ENCODE data around the gene DYNLT1.
"Not testable (repeated sequence)": the region's sequence is repeated elsewhere in the genome, so short reads cannot be mapped to it uniquely, and the experiment has no call there.

The DYNLT1 gene

DNA sequence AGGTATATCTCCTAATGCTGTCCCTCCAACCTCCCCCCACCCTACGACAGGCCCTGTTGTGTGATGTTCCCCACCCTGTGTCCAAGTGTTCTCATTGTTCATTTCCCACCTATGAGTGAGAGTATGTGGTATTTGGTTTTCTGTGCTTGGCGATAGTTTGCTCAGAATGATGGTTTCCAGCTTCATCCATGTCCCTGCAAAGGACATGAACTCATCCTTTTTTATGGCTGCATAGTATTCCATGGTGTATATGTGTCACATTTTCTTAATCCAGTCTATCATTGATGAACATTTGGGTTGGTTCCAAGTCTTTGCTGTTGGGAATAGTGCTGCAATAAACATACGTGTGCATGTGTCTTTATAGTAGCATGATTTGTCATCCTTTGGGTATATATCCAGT, 29.9 kb downstream of the DYNLT1 start:
- peaks cover 30% of the 10 kb centered on the region; the same call in 1 of the 2 replicates for H3K36me3 ChIP-seq (ENCODE audit: insufficient read depth, low read length)
- H2AFZ ChIP-seq (ENCODE audit: low read length); H3K79me2 ChIP-seq (ENCODE audit: insufficient read depth, low read length); H4K20me1 ChIP-seq (ENCODE audit: insufficient read depth, low read length, poor library complexity, severe bottlenecking); H3K4me2 ChIP-seq (ENCODE audit: low read depth, low read length, poor library complexity, severe bottlenecking); H3K27me3 ChIP-seq (ENCODE audit: insufficient read depth, low read length, poor library complexity, severe bottlenecking); H3F3A ChIP-seq (ENCODE audit: low read depth); H3K4me3 ChIP-seq (ENCODE audit: low read length, poor library complexity, severe bottlenecking); H3K9me2 ChIP-seq (replicated peaks; ENCODE audit: low read depth, low read length); H3K9me3 ChIP-seq (ENCODE audit: insufficient read depth, low read depth, low read length); H3K9ac ChIP-seq (ENCODE audit: low read depth, low read length, poor library complexity, severe bottlenecking); H3K4me1 ChIP-seq (ENCODE audit: insufficient read depth, low read length, poor library complexity, severe bottlenecking): not testable (repeated sequence)

DNA sequence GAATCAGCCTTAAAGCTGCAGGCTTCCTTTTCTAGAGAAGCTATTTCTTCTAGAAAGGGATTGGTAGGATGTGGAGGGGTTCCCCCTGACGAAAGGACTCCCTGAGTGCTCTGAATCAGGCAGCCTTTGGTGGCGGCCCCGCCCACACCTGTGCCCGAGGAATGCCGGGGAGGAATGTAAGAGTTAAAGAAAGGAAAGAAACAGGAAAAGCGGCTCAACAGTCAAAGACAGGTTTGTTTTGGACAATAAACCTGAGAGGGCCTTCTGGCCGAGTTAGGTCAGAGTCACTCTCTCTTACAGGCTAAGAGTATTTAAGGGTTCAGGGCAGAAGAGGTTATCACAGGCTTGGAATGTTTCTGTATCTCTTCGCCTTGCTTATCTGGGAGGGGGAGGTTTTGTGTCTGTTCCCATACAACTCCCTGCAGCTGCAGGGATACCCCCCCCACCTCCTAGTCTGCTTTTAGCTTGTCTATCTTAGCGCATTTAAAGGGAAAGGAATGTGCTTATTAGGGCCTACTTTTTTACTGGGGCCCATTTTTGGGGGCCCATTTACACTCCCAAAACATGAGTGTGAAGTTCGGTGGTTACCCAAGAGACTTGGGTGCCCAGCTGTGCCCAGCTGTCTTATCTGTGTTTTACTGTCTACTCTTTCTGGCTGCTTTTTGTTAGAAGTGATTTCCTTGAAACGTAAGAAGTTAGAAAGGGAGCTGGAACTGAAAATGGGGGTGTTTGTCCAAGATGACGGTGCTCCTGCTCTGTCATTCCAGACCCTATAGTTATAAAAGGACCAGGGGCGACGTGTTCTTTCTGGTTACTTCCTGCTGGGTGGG, 32.8 kb downstream of the DYNLT1 start:
- Histone ChIP-seq H3K4me1 (ENCODE audit: insufficient read depth, low read length, poor library complexity, severe bottlenecking) (no peaks in the 10 kb centered on the region), H3K4me3 (ENCODE audit: low read length, poor library complexity, severe bottlenecking) (no peak overlapping the region), H3K27me3 (ENCODE audit: insufficient read depth, low read length, poor library complexity, severe bottlenecking) (no peaks in the 10 kb centered on the region), H3K9ac (ENCODE audit: low read depth, low read length, poor library complexity, severe bottlenecking) (no peak overlapping the region), H4K20me1 (ENCODE audit: insufficient read depth, low read length, poor library complexity, severe bottlenecking) (no peaks in the 10 kb centered on the region), H3K79me2 (ENCODE audit: insufficient read depth, low read length) (no peaks in the 10 kb centered on the region), H3K9me3 (ENCODE audit: insufficient read depth, low read depth, low read length) (no peaks in the 10 kb centered on the region), H3K9me2 (replicated peaks; ENCODE audit: low read depth, low read length) (no peaks in the 10 kb centered on the region), H2AFZ (ENCODE audit: low read length) (no peak overlapping the region), H3F3A (ENCODE audit: low read depth) (no peaks in the 10 kb centered on the region), H3K4me2 (ENCODE audit: low read depth, low read length, poor library complexity, severe bottlenecking) (no peak overlapping the region), H3K36me3 (ENCODE audit: insufficient read depth, low read length) (peaks cover 58% of the 10 kb centered on the region; the same call in 1 of the 2 replicates)
- TF ChIP-seq, protein P1, sequence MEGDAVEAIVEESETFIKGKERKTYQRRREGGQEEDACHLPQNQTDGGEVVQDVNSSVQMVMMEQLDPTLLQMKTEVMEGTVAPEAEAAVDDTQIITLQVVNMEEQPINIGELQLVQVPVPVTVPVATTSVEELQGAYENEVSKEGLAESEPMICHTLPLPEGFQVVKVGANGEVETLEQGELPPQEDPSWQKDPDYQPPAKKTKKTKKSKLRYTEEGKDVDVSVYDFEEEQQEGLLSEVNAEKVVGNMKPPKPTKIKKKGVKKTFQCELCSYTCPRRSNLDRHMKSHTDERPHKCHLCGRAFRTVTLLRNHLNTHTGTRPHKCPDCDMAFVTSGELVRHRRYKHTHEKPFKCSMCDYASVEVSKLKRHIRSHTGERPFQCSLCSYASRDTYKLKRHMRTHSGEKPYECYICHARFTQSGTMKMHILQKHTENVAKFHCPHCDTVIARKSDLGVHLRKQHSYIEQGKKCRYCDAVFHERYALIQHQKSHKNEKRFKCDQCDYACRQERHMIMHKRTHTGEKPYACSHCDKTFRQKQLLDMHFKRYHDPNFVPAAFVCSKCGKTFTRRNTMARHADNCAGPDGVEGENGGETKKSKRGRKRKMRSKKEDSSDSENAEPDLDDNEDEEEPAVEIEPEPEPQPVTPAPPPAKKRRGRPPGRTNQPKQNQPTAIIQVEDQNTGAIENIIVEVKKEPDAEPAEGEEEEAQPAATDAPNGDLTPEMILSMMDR (conservative IDR thresholded peaks at IDR 0.05; ENCODE audit: low read length) = no peak
- no peak for TF ChIP-seq EZH2phosphoT487 (IDR thresholded peaks at IDR 0.05; ENCODE audit: borderline replicate concordance)

DNA sequence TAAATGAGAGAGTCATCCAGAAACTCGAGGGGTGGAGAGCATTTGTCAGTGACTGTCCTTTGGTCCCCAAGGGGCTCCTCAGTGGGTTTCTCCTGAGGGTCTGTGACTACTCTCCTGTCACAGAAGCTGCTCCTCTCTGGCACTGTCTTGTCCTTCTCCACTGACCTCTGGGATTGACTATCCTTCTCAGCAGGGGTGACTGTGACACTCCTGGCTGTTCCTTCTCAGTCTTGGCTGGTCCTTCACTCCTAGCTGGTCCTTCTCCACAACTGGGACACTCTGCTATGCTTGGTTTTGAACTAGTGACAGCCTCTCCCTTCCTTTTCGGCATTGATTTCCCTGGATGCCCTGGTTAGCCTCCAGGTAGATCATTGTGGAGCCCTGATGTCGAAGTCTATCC, 33.5 kb downstream of the DYNLT1 start:
- Histone ChIP-seq H3K4me3 (ENCODE audit: low read length, poor library complexity, severe bottlenecking) (no peak overlapping the region), H3K9me3 (ENCODE audit: insufficient read depth, low read depth, low read length) (no peaks in the 10 kb centered on the region), H4K20me1 (ENCODE audit: insufficient read depth, low read length, poor library complexity, severe bottlenecking) (no peaks in the 10 kb centered on the region), H2AFZ (ENCODE audit: low read length) (no peak overlapping the region), H3K4me1 (ENCODE audit: insufficient read depth, low read length, poor library complexity, severe bottlenecking) (no peaks in the 10 kb centered on the region), H3K27me3 (ENCODE audit: insufficient read depth, low read length, poor library complexity, severe bottlenecking) (no peaks in the 10 kb centered on the region), H3K9ac (ENCODE audit: low read depth, low read length, poor library complexity, severe bottlenecking) (no peak overlapping the region), H3K36me3 (ENCODE audit: insufficient read depth, low read length) (peaks cover 63% of the 10 kb centered on the region; the same call in 1 of the 2 replicates), H3K9me2 (replicated peaks; ENCODE audit: low read depth, low read length) (no peaks in the 10 kb centered on the region), H3F3A (ENCODE audit: low read depth) (no peaks in the 10 kb centered on the region), H3K79me2 (ENCODE audit: insufficient read depth, low read length) (no peaks in the 10 kb centered on the region), H3K4me2 (ENCODE audit: low read depth, low read length, poor library complexity, severe bottlenecking) (no peak overlapping the region)
- TF ChIP-seq, protein P1 (conservative IDR thresholded peaks at IDR 0.05; ENCODE audit: low read length) = no peak
- no peak for TF ChIP-seq EZH2phosphoT487 (IDR thresholded peaks at IDR 0.05; ENCODE audit: borderline replicate concordance)

Measured in Loucy (cell line).